ENCODE data around the gene CARD11. TPM values are rescaled to one million over a fixed set of nuclear protein-coding genes. Genes with fewer than 3 reads are reported as not detected.
"Not testable (repeated sequence)": the region's sequence is repeated elsewhere in the genome, so short reads cannot be mapped to it uniquely, and the experiment has no call there.

CARD11 gene
- total RNA-seq, 1 experiment from 2014 or later = not detected

GRCh38 chr7:3067193-3067592, 23.5 kb upstream of the CARD11 start:
- in situ Hi-C loops (cut with HindIII; ENCODE audit: low sequenced_read_pairs) = no loop called here
- no peak for DNase-seq (ENCODE audit: low spot score)

- in situ Hi-C loops (cut with HindIII; ENCODE audit: low sequenced_read_pairs) = no loop called here
- DNase-seq (ENCODE audit: low spot score) = no peak
Measured at GRCh38 chr7:3066506-3066905, 22.8 kb upstream of the CARD11 start.

GRCh38 chr7:3065724-3066143, 22.1 kb upstream of the CARD11 start:
- in situ Hi-C loops (cut with HindIII; ENCODE audit: low sequenced_read_pairs) = no loop called here
- no peak for DNase-seq (ENCODE audit: low spot score)

- DNase-seq (ENCODE audit: low spot score) = no peak
- in situ Hi-C loops (cut with HindIII; ENCODE audit: low sequenced_read_pairs) = no loop called here
Measured at GRCh38 chr7:3064067-3064466, 20.4 kb upstream of the CARD11 start.

- in situ Hi-C loops (cut with HindIII; ENCODE audit: low sequenced_read_pairs) = no loop called here
- DNase-seq (ENCODE audit: low spot score) = no peak
Measured at GRCh38 chr7:3063016-3063753, 19.5 kb upstream of the CARD11 start.

- in situ Hi-C loops (cut with HindIII; ENCODE audit: low sequenced_read_pairs) = no loop called here
- DNase-seq (ENCODE audit: low spot score) = no peak
Measured at GRCh38 chr7:3057066-3057420, 13.4 kb upstream of the CARD11 start.

GRCh38 chr7:3056234-3057065, 12.8 kb upstream of the CARD11 start:
- in situ Hi-C loops (cut with HindIII; ENCODE audit: low sequenced_read_pairs) = no loop called here
- no peak for DNase-seq (ENCODE audit: low spot score)

- in situ Hi-C loops (cut with HindIII; ENCODE audit: low sequenced_read_pairs) = no loop called here
- no peak for DNase-seq (ENCODE audit: low spot score)
Measured at GRCh38 chr7:3055626-3056025, 12.0 kb upstream of the CARD11 start.

GRCh38 chr7:3042861-3043489, 692 bp downstream of the CARD11 start:
- no peak for DNase-seq (ENCODE audit: low spot score)
- in situ Hi-C loops (cut with HindIII; ENCODE audit: low sequenced_read_pairs) = no loop called here

GRCh38 chr7:3041986-3042675, 1.5 kb downstream of the CARD11 start:
- in situ Hi-C loops (cut with HindIII; ENCODE audit: low sequenced_read_pairs) = no loop called here
- no peak for DNase-seq (ENCODE audit: low spot score)

GRCh38 chr7:3039787-3040186, 3.9 kb downstream of the CARD11 start:
- DNase-seq (ENCODE audit: low spot score) = no peak
- in situ Hi-C loops (cut with HindIII; ENCODE audit: low sequenced_read_pairs) = no loop called here

- in situ Hi-C loops (cut with HindIII; ENCODE audit: low sequenced_read_pairs); DNase-seq (ENCODE audit: low spot score): not testable (repeated sequence)
Measured at GRCh38 chr7:3038011-3038410, 5.7 kb downstream of the CARD11 start.

GRCh38 chr7:3037259-3037658, 6.4 kb downstream of the CARD11 start:
- DNase-seq (ENCODE audit: low spot score) = no peak
- in situ Hi-C loops (cut with HindIII; ENCODE audit: low sequenced_read_pairs) = no loop called here

- no peak for DNase-seq (ENCODE audit: low spot score)
- in situ Hi-C loops (cut with HindIII; ENCODE audit: low sequenced_read_pairs) = no loop called here
Measured at GRCh38 chr7:3034591-3035150, 9.0 kb downstream of the CARD11 start.

GRCh38 chr7:3033581-3033980, 10.1 kb downstream of the CARD11 start:
- DNase-seq (ENCODE audit: low spot score) = no peak
- in situ Hi-C loops (cut with HindIII; ENCODE audit: low sequenced_read_pairs) = no loop called here

- in situ Hi-C loops (cut with HindIII; ENCODE audit: low sequenced_read_pairs) = no loop called here
- DNase-seq (ENCODE audit: low spot score) = no peak
Measured at GRCh38 chr7:3033136-3033535, 10.5 kb downstream of the CARD11 start.

- in situ Hi-C loops (cut with HindIII; ENCODE audit: low sequenced_read_pairs) = no loop called here
- no peak for DNase-seq (ENCODE audit: low spot score)
Measured at GRCh38 chr7:3032256-3032655, 11.4 kb downstream of the CARD11 start.

GRCh38 chr7:3029138-3029537, 14.5 kb downstream of the CARD11 start:
- in situ Hi-C loops (cut with HindIII; ENCODE audit: low sequenced_read_pairs) = no loop called here
- DNase-seq (ENCODE audit: low spot score) = no peak

GRCh38 chr7:3028758-3029093, 14.9 kb downstream of the CARD11 start:
- DNase-seq (ENCODE audit: low spot score) = no peak
- in situ Hi-C loops (cut with HindIII; ENCODE audit: low sequenced_read_pairs) = no loop called here
